ENCODE measurements around the gene WDSUB1.

- TF ChIP-seq MYC (IDR thresholded peaks at IDR 0.05; ENCODE audit: low read depth, low read length) (no peak), CTCF (IDR thresholded peaks at IDR 0.05; ENCODE audit: low read depth, low read length) (no peak)
These were observed 1.2 kb upstream of the WDSUB1 start for GRCh38 chr2:159287733-159288132.
